Measurements from ENCODE around the gene RIPOR3. TPM values are rescaled to one million over a fixed set of nuclear protein-coding genes. Genes with fewer than 3 reads are reported as not detected.

The RIPOR3 gene
- total RNA-seq, 1 donor from 2014 or later = not detected

Other genes starting within 250 kb of the RIPOR3 start
- 50.9 and 62.8 TPM in 2 replicates for gene PTPN1, start 181.2 kb downstream of the RIPOR3 start, total RNA-seq
- 0.13 and 0.14 TPM in 2 replicates for gene PARD6B, start 40.0 kb upstream of the RIPOR3 start, total RNA-seq
- gene BCAS4, start 103.5 kb upstream of the RIPOR3 start, total RNA-seq = 1.6 and 2.5 TPM in 2 replicates
- 29.3 and 30.8 TPM in 2 replicates for gene ADNP, start 239.9 kb upstream of the RIPOR3 start, total RNA-seq